Mucosa of descending colon (tissue), 3 donors: ENCODE data around the gene KLK1. TPM values are rescaled to one million over a fixed set of nuclear protein-coding genes. Genes with fewer than 3 reads are reported as not detected.

Source experiments
- ATAC-seq: fragments of 200-7000 bp; cut with Tn5 transposase; one replicate; pipeline ENCODE4 v1.9.1; 2020; ENCODE audit warnings: mild to moderate bottlenecking, moderate library complexity
- DNase-seq, 3 donors: peaks; one replicate each; pipeline ENCODE4 v3.0.0-alpha.2; 2020
- H3K36me3 ChIP-seq: fragments of 200-600 bp; one replicate; pipeline ENCODE4 v1.8.0; 2021; ENCODE audit warnings: low read depth, mild to moderate bottlenecking
- H3K4me1 ChIP-seq: fragments of 200-600 bp; one replicate; pipeline ENCODE4 v1.8.0; 2021; ENCODE audit warnings: low read depth, mild to moderate bottlenecking
- H3K4me3 ChIP-seq: fragments of 200-600 bp; one replicate; pipeline ENCODE4 v1.8.0; 2021; ENCODE audit warnings: mild to moderate bottlenecking
- H3K9me3 ChIP-seq: fragments of 200-600 bp; one replicate; pipeline ENCODE4 v1.8.0; 2021; ENCODE audit warnings: mild to moderate bottlenecking
- intact Hi-C, 2 donors: fragments of 100-400 bp; cut with DNase I in 1 of 2; cut with micrococcal nuclease in 1 of 2; formaldehyde crosslinking; loops; one replicate each; pipeline versions ENCODE4 v1.11.0 to v1.11.1; 2022; cut with DNase I, micrococcal nuclease
- total RNA-seq, 3 donors: library from RNA; stranded (reverse); fragmentation: NEBNext Ultra II Directional in 2 of 3; extraction: Animal tissue kit (Norgen Biotek cat#: 25700) in 2 of 3; gene quantifications; one replicate each; pipeline versions ENCODE4 v1.2.1 to v1.2.4, GENCODE V29; 2021 to 2023
- TF ChIP-seq, protein P1 (sequence below): fragments of 200-600 bp; IDR thresholded peaks from one replicate; pipeline ENCODE4 v1.8.0; 2022; ENCODE audit warnings: antibody characterized with exemption, mild to moderate bottlenecking
- donor health status: DM: no; HTN: no; CAD: no; lungs with moderate emphysema.
- donor health status: DM: no; HTN: no; CAD: no.
- donor health status: DM: no; HTN: yes; CAD: no.

The KLK1 gene
- total RNA-seq, 3 donors from 2014 or later: 29.3 to 130 (median 80.6) TPM

DNA sequence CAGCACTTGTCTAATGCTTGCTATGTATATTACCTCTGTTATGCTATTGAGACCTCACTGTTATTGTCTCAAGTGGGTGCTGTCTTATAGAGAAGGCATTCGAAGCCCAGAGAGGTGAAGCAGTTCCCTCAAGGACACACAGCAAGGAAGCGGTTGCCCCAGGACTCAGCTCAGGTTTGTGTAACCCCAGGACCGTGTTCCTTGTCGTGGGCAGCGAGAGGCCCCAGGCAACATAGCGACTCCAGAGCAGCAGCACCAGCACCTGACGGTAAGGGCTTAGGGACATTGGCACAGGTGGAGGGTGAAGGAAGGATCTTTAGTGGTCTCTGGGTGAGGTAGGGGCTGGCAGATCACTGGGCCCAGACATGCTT lies 7.4 kb upstream of the KLK1 start:
- Histone ChIP-seq H3K4me3 (no peak overlapping the region), H3K36me3 (no peaks in the 10 kb centered on the region), H3K4me1 (peaks cover 7% of the 10 kb centered on the region), H3K9me3 (no peaks in the 10 kb centered on the region)
- intact Hi-C loops: no loop called here
- ATAC-seq: no peak
- no peak for DNase-seq
- TF ChIP-seq, protein P1, sequence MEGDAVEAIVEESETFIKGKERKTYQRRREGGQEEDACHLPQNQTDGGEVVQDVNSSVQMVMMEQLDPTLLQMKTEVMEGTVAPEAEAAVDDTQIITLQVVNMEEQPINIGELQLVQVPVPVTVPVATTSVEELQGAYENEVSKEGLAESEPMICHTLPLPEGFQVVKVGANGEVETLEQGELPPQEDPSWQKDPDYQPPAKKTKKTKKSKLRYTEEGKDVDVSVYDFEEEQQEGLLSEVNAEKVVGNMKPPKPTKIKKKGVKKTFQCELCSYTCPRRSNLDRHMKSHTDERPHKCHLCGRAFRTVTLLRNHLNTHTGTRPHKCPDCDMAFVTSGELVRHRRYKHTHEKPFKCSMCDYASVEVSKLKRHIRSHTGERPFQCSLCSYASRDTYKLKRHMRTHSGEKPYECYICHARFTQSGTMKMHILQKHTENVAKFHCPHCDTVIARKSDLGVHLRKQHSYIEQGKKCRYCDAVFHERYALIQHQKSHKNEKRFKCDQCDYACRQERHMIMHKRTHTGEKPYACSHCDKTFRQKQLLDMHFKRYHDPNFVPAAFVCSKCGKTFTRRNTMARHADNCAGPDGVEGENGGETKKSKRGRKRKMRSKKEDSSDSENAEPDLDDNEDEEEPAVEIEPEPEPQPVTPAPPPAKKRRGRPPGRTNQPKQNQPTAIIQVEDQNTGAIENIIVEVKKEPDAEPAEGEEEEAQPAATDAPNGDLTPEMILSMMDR: no peak

DNA sequence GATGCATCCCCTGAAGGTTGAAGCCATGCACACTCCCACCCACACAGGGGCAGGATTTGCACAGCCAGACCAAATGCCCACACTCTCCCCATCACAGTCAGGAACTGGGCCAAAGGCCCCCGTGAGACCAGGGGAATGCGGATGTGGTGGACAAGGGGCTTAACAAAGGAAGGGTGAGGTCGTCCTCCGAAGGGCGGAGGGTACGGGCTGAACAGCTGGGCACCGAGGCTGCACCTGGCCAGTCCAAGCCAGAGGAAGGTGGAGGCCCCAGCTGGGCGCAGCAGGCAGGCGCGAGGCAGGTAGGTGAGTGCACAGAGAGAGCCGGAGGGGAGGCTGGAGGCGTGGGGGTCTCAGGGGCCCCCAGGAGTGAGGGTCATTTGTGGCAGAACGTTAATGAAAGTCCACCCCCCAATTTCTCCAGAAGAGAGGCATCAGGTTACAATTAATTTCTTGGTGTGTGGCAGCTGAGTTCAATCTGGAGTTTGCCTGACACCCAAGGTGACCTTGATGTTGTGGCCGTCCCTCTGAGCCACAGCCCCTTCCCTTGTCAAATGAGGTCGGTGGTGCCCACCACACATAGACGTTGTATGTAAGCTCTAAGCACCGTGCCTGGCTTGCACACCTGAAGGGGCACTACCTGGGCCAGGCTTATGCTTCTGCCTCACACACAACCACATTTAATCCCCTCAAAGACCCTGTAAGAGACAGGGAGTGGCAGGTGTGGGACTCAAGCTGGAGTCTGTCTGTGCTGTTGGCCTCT lies 6.9 kb upstream of the KLK1 start:
- TF ChIP-seq, protein P1: no peak
- intact Hi-C loops: no loop called here
- H3K4me3 ChIP-seq: no peak overlapping the region
- no peaks in the 10 kb centered on the region for H3K36me3 ChIP-seq
- DNase-seq (peak in 1 of 3 donors; percentile 39), ATAC-seq (peak; percentile 78)
- H3K9me3 ChIP-seq: no peaks in the 10 kb centered on the region
- H3K4me1 ChIP-seq: peaks cover 5% of the 10 kb centered on the region

DNA sequence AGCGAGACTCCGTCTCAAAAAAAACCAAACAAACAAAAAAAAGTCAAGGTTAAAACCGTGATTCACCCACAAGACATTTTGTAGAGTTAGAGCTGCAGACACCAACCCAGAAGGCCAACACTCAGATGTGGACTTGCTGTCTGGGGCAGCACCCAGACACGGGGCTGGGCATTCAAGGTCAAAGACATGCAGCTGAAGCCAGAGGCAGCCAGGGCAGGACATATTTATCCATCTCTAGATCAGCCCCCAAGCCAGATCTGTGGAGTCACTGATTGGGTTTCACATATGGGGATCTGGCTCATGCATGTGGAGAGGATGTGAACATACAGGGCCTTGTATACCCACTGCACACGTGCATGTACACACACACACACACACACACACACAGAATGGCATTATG lies 6.2 kb upstream of the KLK1 start:
- Histone ChIP-seq H3K4me1 (no peaks in the 10 kb centered on the region), H3K36me3 (no peaks in the 10 kb centered on the region), H3K9me3 (no peaks in the 10 kb centered on the region), H3K4me3 (no peak overlapping the region)
- intact Hi-C loops: no loop called here
- peak; percentile 24 for ATAC-seq
- DNase-seq: no peak
- TF ChIP-seq, protein P1: no peak

DNA sequence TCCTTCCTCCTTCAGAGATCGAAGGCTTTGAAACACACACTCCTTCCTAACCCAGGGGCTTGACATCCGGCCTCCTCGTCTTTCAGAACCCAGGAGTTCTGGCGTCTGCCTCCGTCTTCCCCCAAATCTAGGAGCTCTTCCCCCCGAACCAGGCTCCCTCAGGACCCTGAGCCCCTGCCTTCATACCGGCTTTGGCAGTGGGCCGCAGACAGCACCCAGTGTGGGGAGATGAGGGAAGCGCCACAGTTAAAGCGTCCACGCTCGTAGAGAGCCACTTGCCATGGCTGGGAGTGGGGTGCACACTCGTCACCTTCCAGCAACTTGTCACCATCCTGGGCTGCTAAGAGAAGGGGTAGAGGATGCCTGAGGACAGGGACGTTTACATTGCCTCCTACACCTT lies 3.9 kb upstream of the KLK1 start:
- Histone ChIP-seq H3K4me3 (no peak overlapping the region), H3K4me1 (peaks cover 5% of the 10 kb centered on the region), H3K9me3 (no peaks in the 10 kb centered on the region), H3K36me3 (no peaks in the 10 kb centered on the region)
- TF ChIP-seq, protein P1: no peak
- ATAC-seq (no peak), DNase-seq (no peak)
- intact Hi-C loops: no loop called here

DNA sequence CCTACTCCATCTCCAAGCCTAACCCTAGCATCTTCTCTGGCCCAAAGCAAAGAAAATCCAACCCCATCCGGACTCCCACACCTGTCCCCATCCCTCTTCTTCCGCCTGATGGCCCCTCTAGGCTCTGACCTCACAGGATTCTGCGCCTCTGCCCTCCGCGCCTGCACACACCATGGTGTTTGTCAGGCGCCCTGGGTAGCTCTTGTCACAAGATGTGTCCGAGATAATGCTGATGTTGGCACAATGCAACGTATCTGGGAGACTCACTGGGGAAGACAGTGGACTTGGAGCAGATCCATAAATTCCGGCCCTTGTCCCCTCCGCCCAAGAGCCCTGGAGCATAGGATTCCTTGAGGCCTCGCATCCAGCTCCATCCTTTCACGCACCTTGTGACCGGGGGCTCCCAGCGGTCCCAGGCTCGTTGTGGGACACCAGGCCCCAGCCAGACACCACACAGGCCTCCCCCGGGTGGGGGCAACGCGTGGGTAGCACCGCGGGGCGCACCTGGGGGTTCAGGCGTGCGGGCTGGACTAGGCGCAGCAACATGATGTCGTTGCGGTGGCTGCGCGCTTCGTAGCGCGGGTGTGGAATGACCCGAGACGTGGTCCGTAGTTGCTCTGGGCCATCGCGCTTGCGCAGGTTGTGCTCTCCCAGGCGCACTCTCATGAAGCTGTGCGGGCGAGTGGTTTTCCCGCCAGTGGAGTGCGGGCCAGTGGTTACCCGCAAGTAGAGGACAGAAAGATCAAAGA lies 3.1 kb upstream of the KLK1 start:
- DNase-seq (no peak), ATAC-seq (no peak)
- Histone ChIP-seq H3K4me1 (peaks cover 8% of the 10 kb centered on the region), H3K4me3 (no peak overlapping the region), H3K36me3 (no peaks in the 10 kb centered on the region), H3K9me3 (no peaks in the 10 kb centered on the region)
- TF ChIP-seq, protein P1: no peak
- intact Hi-C loops: no loop called here
